ENCODE results near the gene OR6J1.

Gene OR6J1

DNA sequence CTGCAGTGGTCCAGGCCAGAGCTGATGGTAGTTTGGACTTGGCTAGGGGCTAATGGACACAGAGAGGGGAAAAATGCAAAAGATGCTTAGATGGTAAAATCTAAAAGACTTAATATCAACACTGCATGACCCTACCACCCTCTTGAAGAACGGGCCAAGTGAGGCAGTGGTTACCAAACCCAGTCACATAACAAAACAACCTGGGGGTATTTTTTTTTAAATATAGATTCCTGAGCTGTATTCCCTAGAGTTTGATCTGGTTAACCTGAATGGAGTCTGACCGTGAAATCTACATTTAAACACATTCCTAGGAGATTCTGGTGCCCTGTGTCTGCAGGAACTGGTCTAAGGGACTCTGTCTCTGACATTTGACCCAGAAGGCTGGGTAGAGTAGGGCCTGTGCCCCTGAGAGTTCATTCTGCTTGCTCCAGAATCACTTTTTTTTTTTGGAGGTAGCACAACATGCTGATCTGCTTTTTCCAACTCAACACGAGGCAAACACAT, 30.4 kb downstream of the OR6J1 start:
- no peak for DNase-seq (ENCODE audit: insufficient read length, low spot score)
- FAIRE-seq = no peak
- no peak for TF ChIP-seq PAX5 (IDR thresholded peaks at IDR 0.05; ENCODE audit: insufficient read depth, low read length, severe bottlenecking)
- no peak for TF ChIP-seq SPI1 (IDR thresholded peaks at IDR 0.05; ENCODE audit: low read depth, low read length)
- TF ChIP-seq POU2F2 (IDR thresholded peaks at IDR 0.05; ENCODE audit: low read depth, low read length) = no peak

DNA sequence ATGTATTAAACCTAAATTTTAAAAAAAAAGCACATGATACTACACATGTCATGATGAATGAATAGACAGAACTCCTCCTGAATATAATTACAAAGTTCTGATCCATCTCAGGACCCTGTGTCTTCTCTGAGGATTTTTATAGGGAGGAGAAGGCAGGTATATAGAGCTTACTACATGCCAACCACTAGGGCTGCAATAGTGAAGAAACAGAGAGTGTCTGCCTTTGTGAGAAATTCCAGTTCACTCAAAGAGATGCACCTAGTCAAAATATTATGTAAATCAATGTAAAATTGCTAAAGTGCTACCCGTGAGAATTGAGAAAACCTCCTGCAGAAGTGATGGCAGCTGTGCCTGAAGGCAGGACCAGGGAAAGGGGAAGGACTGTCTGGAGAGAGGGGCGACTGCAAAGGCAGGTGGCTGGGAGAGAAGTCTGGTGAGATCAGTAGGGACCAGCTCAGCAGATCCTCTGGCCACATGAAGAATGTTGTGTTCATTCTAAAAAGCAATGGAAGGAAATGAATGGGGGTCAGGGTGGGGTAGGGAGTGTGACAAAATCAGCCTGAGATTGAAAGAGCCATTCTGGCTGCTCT, 31.0 kb downstream of the OR6J1 start:
- DNase-seq (ENCODE audit: insufficient read length, low spot score) (no peak), FAIRE-seq (no peak)
- TF ChIP-seq POLR2AphosphoS5 (IDR thresholded peaks at IDR 0.05; ENCODE audit: low read depth, low read length) (no peak), PAX5 (IDR thresholded peaks at IDR 0.05; ENCODE audit: insufficient read depth, low read length, severe bottlenecking) (no peak), POLR2A (IDR thresholded peaks at IDR 0.05; ENCODE audit: low read depth, low read length) (no peak), POU2F2 (IDR thresholded peaks at IDR 0.05; ENCODE audit: low read depth, low read length) (no peak), SPI1 (IDR thresholded peaks at IDR 0.05; ENCODE audit: low read depth, low read length) (no peak), TAF1 (IDR thresholded peaks at IDR 0.05; ENCODE audit: low read depth, low read length) (no peak)

- no peak for FAIRE-seq
- TF ChIP-seq TAF1 (IDR thresholded peaks at IDR 0.05; ENCODE audit: low read depth, low read length) (no peak), POLR2AphosphoS5 (IDR thresholded peaks at IDR 0.05; ENCODE audit: low read depth, low read length) (no peak), PAX5 (IDR thresholded peaks at IDR 0.05; ENCODE audit: insufficient read depth, low read length, severe bottlenecking) (no peak), POU2F2 (IDR thresholded peaks at IDR 0.05; ENCODE audit: low read depth, low read length) (no peak), POLR2A (IDR thresholded peaks at IDR 0.05; ENCODE audit: low read depth, low read length) (no peak), SPI1 (IDR thresholded peaks at IDR 0.05; ENCODE audit: low read depth, low read length) (no peak)
- DNase-seq (ENCODE audit: insufficient read length, low spot score) = no peak
These were observed 33.2 kb downstream of the OR6J1 start for GRCh38 chr14:22610931-22611330.

DNA sequence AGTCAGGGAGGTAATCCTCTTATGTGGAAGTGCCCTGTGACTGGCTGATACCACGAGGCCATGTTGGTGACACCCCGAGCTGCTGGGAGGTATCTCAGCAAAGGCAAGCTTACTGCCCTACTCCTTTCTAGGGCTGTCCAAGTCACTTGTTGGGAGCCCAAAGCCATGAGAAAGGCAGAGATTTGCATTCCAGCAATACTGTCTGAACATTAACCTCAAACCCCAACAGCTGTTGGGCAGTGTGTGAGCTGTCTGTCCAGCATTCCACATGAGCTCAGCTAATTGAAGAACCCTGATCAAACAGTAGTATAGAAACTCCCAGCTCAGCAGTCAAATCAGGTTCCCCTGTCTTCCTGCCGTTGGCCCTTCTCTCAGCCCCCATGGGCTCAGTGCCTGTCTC, 36.9 kb downstream of the OR6J1 start:
- DNase-seq (ENCODE audit: insufficient read length, low spot score) (no peak), FAIRE-seq (no peak)
- no peak for TF ChIP-seq SPI1 (IDR thresholded peaks at IDR 0.05; ENCODE audit: low read depth, low read length)
- TF ChIP-seq POLR2AphosphoS5 (IDR thresholded peaks at IDR 0.05; ENCODE audit: low read depth, low read length) = no peak
- no peak for TF ChIP-seq PAX5 (IDR thresholded peaks at IDR 0.05; ENCODE audit: insufficient read depth, low read length, severe bottlenecking)
- TF ChIP-seq POLR2A (IDR thresholded peaks at IDR 0.05; ENCODE audit: low read depth, low read length) = no peak

DNA sequence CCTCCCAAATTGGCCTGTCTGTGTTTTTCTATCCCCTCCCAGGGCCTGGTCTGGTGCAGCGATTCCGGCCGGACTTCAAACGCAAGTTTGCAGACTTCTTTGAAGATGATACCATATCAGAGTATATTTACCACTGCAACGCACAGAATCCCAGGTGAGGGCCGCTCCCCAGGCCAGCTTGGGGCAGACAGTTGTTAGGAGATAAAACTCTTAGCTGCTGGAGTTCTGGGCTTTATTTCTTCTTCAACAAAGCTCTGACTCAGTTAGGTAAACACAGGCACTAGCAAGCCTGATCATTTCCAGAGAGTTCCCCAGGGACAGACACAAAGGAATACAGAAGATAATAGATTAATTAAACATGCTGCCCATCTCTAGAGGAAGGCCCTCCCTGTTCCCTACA, 37.8 kb downstream of the OR6J1 start:
- FAIRE-seq (no peak), DNase-seq (ENCODE audit: insufficient read length, low spot score) (no peak)
- TF ChIP-seq SPI1 (IDR thresholded peaks at IDR 0.05; ENCODE audit: low read depth, low read length) (no peak), POLR2A (IDR thresholded peaks at IDR 0.05; ENCODE audit: low read depth, low read length) (no peak), PAX5 (IDR thresholded peaks at IDR 0.05; ENCODE audit: insufficient read depth, low read length, severe bottlenecking) (no peak), POLR2AphosphoS5 (IDR thresholded peaks at IDR 0.05; ENCODE audit: low read depth, low read length) (no peak), POU2F2 (IDR thresholded peaks at IDR 0.05; ENCODE audit: low read depth, low read length) (no peak), TAF1 (IDR thresholded peaks at IDR 0.05; ENCODE audit: low read depth, low read length) (no peak)

DNA sequence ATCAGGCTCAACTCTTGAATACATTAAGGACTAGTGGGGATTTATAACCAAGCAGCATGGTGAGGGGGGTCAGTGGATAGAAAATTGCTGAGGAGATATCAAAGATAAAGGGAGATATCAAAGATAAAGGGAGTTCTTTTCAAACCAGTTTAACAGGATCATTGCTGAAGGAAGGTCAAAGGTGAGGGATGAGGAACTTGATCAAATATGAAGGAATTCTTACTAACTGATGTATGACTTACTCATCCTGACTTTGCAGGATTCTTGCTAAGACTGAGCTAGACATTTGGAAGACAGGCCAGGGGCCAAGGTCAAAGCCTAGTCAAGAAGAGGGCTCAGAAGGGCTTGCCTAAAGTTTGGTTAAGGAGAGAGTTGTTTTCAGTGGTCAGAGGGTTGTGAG, 41.3 kb downstream of the OR6J1 start:
- no peak for FAIRE-seq
- no peak for DNase-seq (ENCODE audit: insufficient read length, low spot score)
- no peak for TF ChIP-seq SPI1 (IDR thresholded peaks at IDR 0.05; ENCODE audit: low read depth, low read length)
- TF ChIP-seq POLR2AphosphoS5 (IDR thresholded peaks at IDR 0.05; ENCODE audit: low read depth, low read length) = no peak
- no peak for TF ChIP-seq PAX5 (IDR thresholded peaks at IDR 0.05; ENCODE audit: insufficient read depth, low read length, severe bottlenecking)
- no peak for TF ChIP-seq POU2F2 (IDR thresholded peaks at IDR 0.05; ENCODE audit: low read depth, low read length)
- no peak for TF ChIP-seq POLR2A (IDR thresholded peaks at IDR 0.05; ENCODE audit: low read depth, low read length)

- FAIRE-seq (no peak), DNase-seq (ENCODE audit: insufficient read length, low spot score) (no peak)
- TF ChIP-seq POLR2A (IDR thresholded peaks at IDR 0.05; ENCODE audit: low read depth, low read length) (no peak), SPI1 (IDR thresholded peaks at IDR 0.05; ENCODE audit: low read depth, low read length) (no peak), TAF1 (IDR thresholded peaks at IDR 0.05; ENCODE audit: low read depth, low read length) (no peak), PAX5 (IDR thresholded peaks at IDR 0.05; ENCODE audit: insufficient read depth, low read length, severe bottlenecking) (no peak), POLR2AphosphoS5 (IDR thresholded peaks at IDR 0.05; ENCODE audit: low read depth, low read length) (no peak), POU2F2 (IDR thresholded peaks at IDR 0.05; ENCODE audit: low read depth, low read length) (no peak)
These were observed 42.2 kb downstream of the OR6J1 start for GRCh38 chr14:22601996-22602395.

GRCh38 chr14:22601456-22601855, 42.7 kb downstream of the OR6J1 start:
- no peak for FAIRE-seq
- DNase-seq (ENCODE audit: insufficient read length, low spot score) = no peak
- no peak for TF ChIP-seq PAX5 (IDR thresholded peaks at IDR 0.05; ENCODE audit: insufficient read depth, low read length, severe bottlenecking)
- no peak for TF ChIP-seq POU2F2 (IDR thresholded peaks at IDR 0.05; ENCODE audit: low read depth, low read length)
- no peak for TF ChIP-seq POLR2A (IDR thresholded peaks at IDR 0.05; ENCODE audit: low read depth, low read length)
- TF ChIP-seq TAF1 (IDR thresholded peaks at IDR 0.05; ENCODE audit: low read depth, low read length) = no peak
- no peak for TF ChIP-seq SPI1 (IDR thresholded peaks at IDR 0.05; ENCODE audit: low read depth, low read length)
- no peak for TF ChIP-seq POLR2AphosphoS5 (IDR thresholded peaks at IDR 0.05; ENCODE audit: low read depth, low read length)

- DNase-seq (ENCODE audit: insufficient read length, low spot score) = no peak
- no peak for FAIRE-seq
- TF ChIP-seq POLR2AphosphoS5 (IDR thresholded peaks at IDR 0.05; ENCODE audit: low read depth, low read length) (no peak), SPI1 (IDR thresholded peaks at IDR 0.05; ENCODE audit: low read depth, low read length) (no peak), POLR2A (IDR thresholded peaks at IDR 0.05; ENCODE audit: low read depth, low read length) (no peak), PAX5 (IDR thresholded peaks at IDR 0.05; ENCODE audit: insufficient read depth, low read length, severe bottlenecking) (no peak), POU2F2 (IDR thresholded peaks at IDR 0.05; ENCODE audit: low read depth, low read length) (no peak), TAF1 (IDR thresholded peaks at IDR 0.05; ENCODE audit: low read depth, low read length) (no peak)
These were observed 44.1 kb downstream of the OR6J1 start for GRCh38 chr14:22600027-22600426.

DNA sequence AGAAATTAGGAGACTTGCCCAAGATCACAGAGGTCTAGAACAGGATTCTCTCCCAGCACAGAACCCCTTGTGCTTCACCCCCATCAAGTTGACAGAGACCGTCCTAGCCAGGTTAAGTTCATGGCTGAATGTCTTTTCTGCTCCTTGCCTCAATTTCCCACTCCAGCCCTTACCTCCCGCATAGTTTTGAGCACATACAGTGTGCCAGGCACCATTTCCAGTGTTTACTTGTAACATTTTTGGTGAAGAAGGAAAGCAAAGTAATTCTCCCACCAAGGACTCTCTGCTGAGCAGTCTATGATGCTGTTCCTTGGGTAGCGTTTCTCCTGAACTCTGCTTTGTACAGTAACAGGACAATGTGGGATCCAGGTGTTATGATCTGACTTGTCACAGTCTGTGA, 44.8 kb downstream of the OR6J1 start:
- no peak for DNase-seq (ENCODE audit: insufficient read length, low spot score)

More for the DNA sequence above, 44.8 kb downstream of the OR6J1 start:
- no peak for FAIRE-seq
- TF ChIP-seq PAX5 (IDR thresholded peaks at IDR 0.05; ENCODE audit: insufficient read depth, low read length, severe bottlenecking) = no peak
